SK-N-SH (cell line): ENCODE data around the gene ATP6V0E1. TPM values are rescaled to one million over a fixed set of nuclear protein-coding genes. Genes with fewer than 3 reads are reported as not detected.

Experiments
- CTCF ChIA-PET: fragments of 300-600, 350-600 bp; formaldehyde crosslinking; extraction: SDS; loops from one replicate; lab custom pipeline; 2021; lab: Yijun Ruan, JAX
- POLR2A ChIA-PET: fragments of 350-600 bp; sonication (Branson Sonifier 250); formaldehyde crosslinking; extraction: SDS; loops from one replicate; lab custom pipeline; 2020; ENCODE audit warnings: antibody characterized with exemption, inconsistent platforms; lab: Yijun Ruan, JAX
- DNase-seq: peaks from one replicate; pipeline ENCODE4 v3.0.0; 2012
- H2AFZ ChIP-seq: fragments of 200-600 bp; sonication (generic); 2 replicates; pipeline ENCODE4 v1.8.1; 2016; ENCODE audit warnings: antibody characterized with exemption, mild to moderate bottlenecking, low read depth
- H3F3A ChIP-seq: fragments of 200-600 bp; sonication (generic); replicated peaks from 2 replicates; pipeline ENCODE3; 2016; ENCODE audit warnings: antibody characterized with exemption, mild to moderate bottlenecking; ENCODE audit not compliant: insufficient read depth
- H3K27ac ChIP-seq, 2 experiments: fragments of 200-500 bp in 1 of 2; fragments of 200-600 bp in 1 of 2; sonication (Bioruptor generic) in 1 of 2; sonication (generic), shearing (Covaris generic) in 1 of 2; 2 replicates each; pipeline versions ENCODE4 v1.5.1 to v1.6.1; 2014 to 2016; ENCODE audit warnings: low read depth in 2 of 2, inconsistent platforms in 1 of 2, low read length in 1 of 2, mild to moderate bottlenecking in 1 of 2, mixed read lengths in 1 of 2
- H3K27me3 ChIP-seq: fragments of 200-600 bp; sonication (generic), shearing (Covaris generic); 2 replicates; pipeline ENCODE4 v1.6.1; 2016; ENCODE audit warnings: mixed run types; ENCODE audit not compliant: insufficient read depth
- H3K36me3 ChIP-seq, 2 experiments: fragments of 200-500 bp in 1 of 2; fragments of 200-600 bp in 1 of 2; sonication (Bioruptor generic) in 1 of 2; sonication (generic) in 1 of 2; replicated peaks in 1 of 2; 2 replicates each; pipeline versions ENCODE3 to v1.5.1; 2014 to 2016; ENCODE audit warnings: low read length in 1 of 2, mild to moderate bottlenecking in 1 of 2; ENCODE audit not compliant: insufficient read depth in 2 of 2, control insufficient read depth in 1 of 2
- H3K4me1 ChIP-seq, 2 experiments: fragments of 200-500 bp in 1 of 2; fragments of 200-600 bp in 1 of 2; sonication (Bioruptor generic) in 1 of 2; sonication (generic), shearing (Covaris generic) in 1 of 2; 2 replicates each; pipeline versions ENCODE4 v1.5.1 to v1.6.1; 2014 to 2016; ENCODE audit warnings: low read depth in 1 of 2, low read length in 1 of 2, mixed run types in 1 of 2; ENCODE audit not compliant: insufficient read depth in 2 of 2, control insufficient read depth in 1 of 2
- H3K4me2 ChIP-seq: fragments of 200-600 bp; sonication (generic), shearing (Covaris generic); 2 replicates; pipeline ENCODE4 v1.6.1; 2017; ENCODE audit warnings: mixed run types
- H3K4me3 ChIP-seq, 2 experiments: fragments of 200-500 bp in 1 of 2; fragments of 200-600 bp in 1 of 2; sonication (Bioruptor generic) in 1 of 2; sonication (generic), shearing (Covaris generic) in 1 of 2; 2 replicates each; pipeline versions ENCODE4 v1.5.1 to v1.8.1; 2014 to 2016; ENCODE audit warnings: low read depth in 2 of 2, inconsistent platforms in 1 of 2, low read length in 1 of 2, mild to moderate bottlenecking in 1 of 2, mixed read lengths in 1 of 2, moderate library complexity in 1 of 2
- H3K79me2 ChIP-seq: fragments of 200-600 bp; sonication (generic); 2 replicates; pipeline ENCODE4 v1.8.1; 2017; ENCODE audit warnings: mild to moderate bottlenecking; ENCODE audit not compliant: insufficient read depth
- H3K9ac ChIP-seq: fragments of 200-600 bp; sonication (generic); 2 replicates; pipeline ENCODE4 v1.6.1; 2017; ENCODE audit warnings: mixed run types
- H3K9me2 ChIP-seq: fragments of 200-600 bp; sonication (generic); 2 replicates; pipeline ENCODE4 v1.6.1; 2017; ENCODE audit warnings: mixed run types
- H3K9me3 ChIP-seq: fragments of 200-600 bp; sonication (generic); 2 replicates; pipeline ENCODE4 v1.6.1; 2017; ENCODE audit warnings: mixed run types, mild to moderate bottlenecking, moderate library complexity
- H4K20me1 ChIP-seq: fragments of 200-600 bp; sonication (generic); 2 replicates; pipeline ENCODE4 v1.6.1; 2017; ENCODE audit warnings: mild to moderate bottlenecking, mixed run types; ENCODE audit not compliant: insufficient read depth
- CHD2 ChIP-seq: fragments of 150-350 bp; IDR thresholded peaks from 2 replicates; pipeline ENCODE4 v1.6.1; 2018; ENCODE audit warnings: low read length; ENCODE audit not compliant: partially characterized antibody
- ELF1 ChIP-seq: IDR thresholded peaks from 2 replicates; pipeline ENCODE4 v1.4.0; 2012
- EP300 ChIP-seq, 2 experiments: IDR thresholded peaks; 2 replicates each; pipeline versions ENCODE4 v1.4.0 to v1.6.1; 2012; ENCODE audit warnings: borderline replicate concordance in 1 of 2, low read depth in 1 of 2, low read length in 1 of 2
- FOSL2 ChIP-seq: IDR thresholded peaks from 2 replicates; pipeline ENCODE4 v1.4.0; 2012; ENCODE audit warnings: low read depth, mild to moderate bottlenecking, moderate library complexity, borderline replicate concordance
- FOXJ3 ChIP-seq: sonication (generic); formaldehyde crosslinking; IDR thresholded peaks from 2 replicates; pipeline ENCODE4 v1.5.1; 2020; ENCODE audit warnings: mild to moderate bottlenecking, missing genetic modification reagents
- GABPA ChIP-seq: IDR thresholded peaks from 2 replicates; pipeline ENCODE4 v1.4.0; 2012; ENCODE audit warnings: low read depth, mild to moderate bottlenecking
- PBX3 ChIP-seq: IDR thresholded peaks from 2 replicates; pipeline ENCODE4; 2012
- RFX5 ChIP-seq: IDR thresholded peaks from 2 replicates; pipeline ENCODE4 v1.6.1; 2012; ENCODE audit warnings: mild to moderate bottlenecking, improper control_type of control experiment, low read length
- SIN3A ChIP-seq: IDR thresholded peaks from 2 replicates; pipeline ENCODE4 v1.6.1; 2012; ENCODE audit warnings: low read depth, mild to moderate bottlenecking, low read length, moderate library complexity, borderline replicate concordance
- TCF12 ChIP-seq: IDR thresholded peaks from 2 replicates; pipeline ENCODE4 v1.4.0; 2012
- USF1 ChIP-seq: IDR thresholded peaks from 2 replicates; pipeline ENCODE4 v1.4.0; 2012; ENCODE audit warnings: low read depth, borderline replicate concordance
- YY1 ChIP-seq: IDR thresholded peaks from 2 replicates; pipeline ENCODE4 v1.4.0; 2012; ENCODE audit warnings: low read depth, mild to moderate bottlenecking
- WGBS: methylation state at CpG from one replicate; pipeline ENCODE4 v1.1.6; 2017; ENCODE audit warnings: low lambda C conversion rate; 5-methylcytosine and 5-hydroxymethylcytosine counted together
- polyA plus RNA-seq, 3 experiments: library from polyadenylated mRNA; depleted of rRNA; stranded (reverse); fragments of >200 nt; gene quantifications; 2 replicates each; pipeline ENCODE4 v1.2.3, GENCODE V29; 2012
- TF ChIP-seq, protein P1 (sequence below): IDR thresholded peaks from 2 replicates; pipeline ENCODE4 v1.6.1; 2012; ENCODE audit warnings: mild to moderate bottlenecking, low read depth, low read length, moderate library complexity

Gene ATP6V0E1
- polyA plus RNA-seq, 1 of the 3 experiments (the other 2 are of a cell fraction): 243 TPM

GRCh38 chr5:172949426-172949825 lies 34.1 kb upstream of the ATP6V0E1 start:
- Histone ChIP-seq H3K9me2 (no peaks in the 10 kb centered on the region), H3K36me3 (peaks cover 0 to 13% of the 10 kb centered on the region in 2 experiments), H3K4me2 (no peak overlapping the region), H3K9me3 (no peaks in the 10 kb centered on the region), H3K79me2 (no peaks in the 10 kb centered on the region; the same call in 1 of the 2 replicates), H3K4me1 (peaks cover 0 to 29% of the 10 kb centered on the region in 2 experiments; a peak in 3 of 4 replicates), H3K27me3 (no peaks in the 10 kb centered on the region), H3K4me3 (no peak overlapping the region), H4K20me1 (no peaks in the 10 kb centered on the region), H2AFZ (no peak overlapping the region), H3K27ac (no peak overlapping the region), H3F3A (peaks cover 31% of the 10 kb centered on the region), H3K9ac (no peak overlapping the region)
- CTCF ChIA-PET: no interaction called here
- no peak for DNase-seq
- 50% methylated on average over 3 of the region's 3 CpGs for WGBS
- POLR2A ChIA-PET: no interaction called here
- 0 out of 2 replicates have a peak, but pooled peaks have one; percentile 42 for TF ChIP-seq TCF12
- TF ChIP-seq YY1: no peak

GRCh38 chr5:172950176-172950965 lies 33.2 kb upstream of the ATP6V0E1 start:
- Histone ChIP-seq H3K9me2 (no peaks in the 10 kb centered on the region), H3K27ac (no peak overlapping the region), H3F3A (peaks cover 37% of the 10 kb centered on the region), H3K79me2 (peaks cover 4% of the 10 kb centered on the region; the same call in 1 of the 2 replicates), H3K4me3 (no peak overlapping the region), H3K9ac (no peak overlapping the region), H3K4me1 (peaks cover 0 to 22% of the 10 kb centered on the region in 2 experiments; a peak in 3 of 4 replicates), H3K27me3 (no peaks in the 10 kb centered on the region), H3K36me3 (peaks cover 0 to 13% of the 10 kb centered on the region in 2 experiments), H4K20me1 (no peaks in the 10 kb centered on the region), H3K9me3 (no peaks in the 10 kb centered on the region), H3K4me2 (no peak overlapping the region), H2AFZ (no peak overlapping the region)
- 98% methylated on average over 12 of the region's 12 CpGs for WGBS
- TF ChIP-seq EP300 (IDR thresholded peaks at IDR 0.05; ENCODE audit: borderline replicate concordance in 1 of 2, low read depth in 1 of 2, low read length in 1 of 2) (no peak), ELF1 (no peak)
- DNase-seq: no peak
- ChIA-PET CTCF (interaction anchor here (0.8 to 1.7 kb wide), 3 partner anchors 14 to 236 kb away, joined by 3 to 6 read pairs (median 3); no protein-coding TSS in a partner anchor), POLR2A (no interaction called here)

DNA sequence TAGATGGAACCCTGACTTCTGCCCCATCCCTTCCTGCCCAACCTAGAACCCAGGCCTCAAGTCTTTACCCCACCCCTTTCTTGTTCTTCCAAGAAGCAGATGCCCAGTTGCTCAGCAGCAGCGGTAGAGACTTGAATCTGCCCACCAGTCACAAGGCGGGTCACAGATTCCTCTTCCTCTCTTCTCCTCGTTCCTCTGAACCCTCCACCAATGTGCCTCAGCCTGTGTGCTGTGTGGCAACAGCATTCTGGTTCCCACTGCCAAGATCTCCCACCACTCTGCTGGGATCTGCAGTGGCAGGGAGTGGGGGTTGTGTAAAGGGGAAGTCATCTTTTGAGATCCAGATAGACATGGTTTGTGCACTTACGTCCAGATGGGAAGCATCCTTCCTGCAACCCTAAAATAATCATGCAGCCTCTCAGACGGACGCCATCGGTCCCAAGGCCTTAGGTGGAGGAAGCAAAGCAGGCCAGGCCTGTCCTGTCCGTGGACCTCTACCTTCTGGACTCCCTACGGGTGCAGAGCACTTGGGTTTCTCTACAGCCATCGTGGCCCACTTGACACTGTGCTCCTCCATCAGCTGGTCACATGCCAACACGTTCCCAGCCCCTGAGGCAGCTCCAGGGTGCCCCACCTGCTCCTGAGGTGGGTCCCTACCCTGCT lies 32.1 kb upstream of the ATP6V0E1 start:
- 0 out of 2 replicates have a peak overlapping the region, but pooled peaks have one; percentile 17 for H3K4me2 ChIP-seq
- peaks cover 4% of the 10 kb centered on the region; the same call in 1 of the 2 replicates for H3K79me2 ChIP-seq
- peaks cover 0 to 28% of the 10 kb centered on the region in 2 experiments; a peak in 3 of 4 replicates for H3K4me1 ChIP-seq
- no peak overlapping the region for H3K9ac ChIP-seq
- no peak for DNase-seq
- ChIA-PET CTCF (interaction anchor here (0.8 to 1.7 kb wide), 5 partner anchors 12 to 237 kb away, joined by 3 to 7 read pairs (median 4); no protein-coding TSS in a partner anchor), POLR2A (no interaction called here)
- no peak overlapping the region for H2AFZ ChIP-seq
- no peak overlapping the region for H3K4me3 ChIP-seq
- no peaks in the 10 kb centered on the region for H4K20me1 ChIP-seq
- peaks cover 0 to 13% of the 10 kb centered on the region in 2 experiments for H3K36me3 ChIP-seq
- no peaks in the 10 kb centered on the region for H3K9me2 ChIP-seq
- H3K27ac ChIP-seq: peak overlapping the region; percentile 41 to 97; a peak in 3 of 4 replicates
- H3K9me3 ChIP-seq: no peaks in the 10 kb centered on the region
- no peaks in the 10 kb centered on the region for H3K27me3 ChIP-seq
- 82% methylated on average over 10 of the region's 11 CpGs for WGBS
- H3F3A ChIP-seq: peaks cover 45% of the 10 kb centered on the region
- TF ChIP-seq FOSL2 (no peak), FOXJ3 (no peak), USF1 (no peak), ELF1 (no peak), RFX5 (no peak), SIN3A (no peak), GABPA (no peak), PBX3 (no peak), CHD2 (no peak), EP300 (IDR thresholded peaks at IDR 0.05; ENCODE audit: borderline replicate concordance in 1 of 2, low read depth in 1 of 2, low read length in 1 of 2) (no peak)
- TF ChIP-seq, protein P1, sequence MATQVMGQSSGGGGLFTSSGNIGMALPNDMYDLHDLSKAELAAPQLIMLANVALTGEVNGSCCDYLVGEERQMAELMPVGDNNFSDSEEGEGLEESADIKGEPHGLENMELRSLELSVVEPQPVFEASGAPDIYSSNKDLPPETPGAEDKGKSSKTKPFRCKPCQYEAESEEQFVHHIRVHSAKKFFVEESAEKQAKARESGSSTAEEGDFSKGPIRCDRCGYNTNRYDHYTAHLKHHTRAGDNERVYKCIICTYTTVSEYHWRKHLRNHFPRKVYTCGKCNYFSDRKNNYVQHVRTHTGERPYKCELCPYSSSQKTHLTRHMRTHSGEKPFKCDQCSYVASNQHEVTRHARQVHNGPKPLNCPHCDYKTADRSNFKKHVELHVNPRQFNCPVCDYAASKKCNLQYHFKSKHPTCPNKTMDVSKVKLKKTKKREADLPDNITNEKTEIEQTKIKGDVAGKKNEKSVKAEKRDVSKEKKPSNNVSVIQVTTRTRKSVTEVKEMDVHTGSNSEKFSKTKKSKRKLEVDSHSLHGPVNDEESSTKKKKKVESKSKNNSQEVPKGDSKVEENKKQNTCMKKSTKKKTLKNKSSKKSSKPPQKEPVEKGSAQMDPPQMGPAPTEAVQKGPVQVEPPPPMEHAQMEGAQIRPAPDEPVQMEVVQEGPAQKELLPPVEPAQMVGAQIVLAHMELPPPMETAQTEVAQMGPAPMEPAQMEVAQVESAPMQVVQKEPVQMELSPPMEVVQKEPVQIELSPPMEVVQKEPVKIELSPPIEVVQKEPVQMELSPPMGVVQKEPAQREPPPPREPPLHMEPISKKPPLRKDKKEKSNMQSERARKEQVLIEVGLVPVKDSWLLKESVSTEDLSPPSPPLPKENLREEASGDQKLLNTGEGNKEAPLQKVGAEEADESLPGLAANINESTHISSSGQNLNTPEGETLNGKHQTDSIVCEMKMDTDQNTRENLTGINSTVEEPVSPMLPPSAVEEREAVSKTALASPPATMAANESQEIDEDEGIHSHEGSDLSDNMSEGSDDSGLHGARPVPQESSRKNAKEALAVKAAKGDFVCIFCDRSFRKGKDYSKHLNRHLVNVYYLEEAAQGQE: no peak
